Measurements from ENCODE around the gene IFT81.

- TF ChIP-seq POLR2AphosphoS5 (IDR thresholded peaks at IDR 0.05): no peak
- TF ChIP-seq CTCF (IDR thresholded peaks at IDR 0.05): no peak
These were observed 56.4 kb downstream of the IFT81 start for GRCh38 chr12:110180591-110181005.

Measured in stomach (tissue), 4 donors.